Mononuclear cell (primary cell): ENCODE measurements around the gene MYOG. TPM values are rescaled to one million over a fixed set of nuclear protein-coding genes. Genes with fewer than 3 reads are reported as not detected.

Experiments
- H3K27me3 ChIP-seq: 2 replicates; pipeline ENCODE4 v1.6.0; 2011; ENCODE audit warnings: low read length, control low read depth; ENCODE audit not compliant: insufficient read depth
- H3K4me1 ChIP-seq: 2 replicates; pipeline ENCODE4 v1.5.1; 2011; ENCODE audit warnings: mild to moderate bottlenecking, low read length, control low read depth; ENCODE audit not compliant: insufficient read depth
- H3K4me3 ChIP-seq: 2 replicates; pipeline ENCODE4 v1.5.1; 2011; ENCODE audit warnings: mild to moderate bottlenecking, low read length, moderate library complexity
- H3K9me3 ChIP-seq: 2 replicates; pipeline ENCODE4 v1.5.1; 2011; ENCODE audit warnings: low read depth, mild to moderate bottlenecking, control low read depth, low read length
- total RNA-seq: library from RNA; depleted of rRNA; stranded (reverse); fragments of >200 nt; gene quantifications from one replicate; pipeline ENCODE4 v1.2.3, GENCODE V29; 2012

MYOG gene
- total RNA-seq, 1 donor, result not detected

GRCh38 chr1:203100516-203100869 lies 14.7 kb upstream of the MYOG start:
- Histone ChIP-seq H3K4me3 (no peak overlapping the region), H3K27me3 (peaks cover 9% of the 10 kb centered on the region), H3K9me3 (peaks cover 18% of the 10 kb centered on the region), H3K4me1 (no peaks in the 10 kb centered on the region)

GRCh38 chr1:203099805-203100515 lies 14.1 kb upstream of the MYOG start:
- no peaks in the 10 kb centered on the region for H3K4me1 ChIP-seq

GRCh38 chr1:203098914-203099520 lies 13.2 kb upstream of the MYOG start:
- Histone ChIP-seq H3K9me3 (peaks cover 19% of the 10 kb centered on the region), H3K27me3 (peaks cover 4% of the 10 kb centered on the region), H3K4me1 (no peaks in the 10 kb centered on the region), H3K4me3 (no peak overlapping the region)

More at GRCh38 chr1:203099805-203100515, 14.1 kb upstream of the MYOG start:
- Histone ChIP-seq H3K9me3 (peaks cover 18% of the 10 kb centered on the region), H3K27me3 (peaks cover 6% of the 10 kb centered on the region), H3K4me3 (no peak overlapping the region)

DNA sequence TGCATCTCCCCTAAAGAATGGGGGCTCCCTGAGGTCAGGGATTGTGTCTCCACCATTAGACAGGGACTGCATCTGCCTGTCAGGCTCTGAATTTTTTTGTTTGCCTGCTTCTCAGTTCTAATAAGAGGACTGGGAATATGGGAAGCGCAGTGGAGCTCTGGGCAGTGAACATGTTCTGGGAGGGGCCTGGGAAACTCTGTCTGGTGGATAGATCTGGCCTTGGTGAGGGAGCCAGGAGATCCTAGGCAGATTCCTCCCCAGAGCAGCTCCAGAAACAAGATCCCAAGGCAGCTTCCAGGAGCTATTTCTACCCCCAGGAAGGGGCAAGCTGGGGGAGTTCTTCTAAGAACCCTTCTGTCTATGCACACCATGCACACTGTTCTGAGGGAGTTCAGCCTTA lies 12.6 kb upstream of the MYOG start:
- Histone ChIP-seq H3K4me1 (no peaks in the 10 kb centered on the region), H3K9me3 (peaks cover 19% of the 10 kb centered on the region), H3K4me3 (no peak overlapping the region), H3K27me3 (peaks cover 6% of the 10 kb centered on the region)

- Histone ChIP-seq H3K27me3 (peaks cover 9% of the 10 kb centered on the region), H3K4me1 (no peaks in the 10 kb centered on the region), H3K9me3 (peaks cover 19% of the 10 kb centered on the region), H3K4me3 (no peak overlapping the region)
Observed at GRCh38 chr1:203097001-203097400, 11.2 kb upstream of the MYOG start.

GRCh38 chr1:203096566-203096965 lies 10.8 kb upstream of the MYOG start:
- no peak overlapping the region for H3K4me3 ChIP-seq
- H3K4me1 ChIP-seq, result no peaks in the 10 kb centered on the region
- H3K9me3 ChIP-seq, result peaks cover 19% of the 10 kb centered on the region
- H3K27me3 ChIP-seq, result peaks cover 9% of the 10 kb centered on the region

GRCh38 chr1:203095061-203095690 lies 9.4 kb upstream of the MYOG start:
- Histone ChIP-seq H3K4me1 (no peaks in the 10 kb centered on the region), H3K4me3 (no peak overlapping the region), H3K9me3 (peaks cover 19% of the 10 kb centered on the region), H3K27me3 (peaks cover 9% of the 10 kb centered on the region)

- Histone ChIP-seq H3K4me3 (no peak overlapping the region), H3K27me3 (peaks cover 8% of the 10 kb centered on the region), H3K4me1 (no peaks in the 10 kb centered on the region), H3K9me3 (peaks cover 19% of the 10 kb centered on the region)
Observed at GRCh38 chr1:203093754-203094410, 8.1 kb upstream of the MYOG start.

DNA sequence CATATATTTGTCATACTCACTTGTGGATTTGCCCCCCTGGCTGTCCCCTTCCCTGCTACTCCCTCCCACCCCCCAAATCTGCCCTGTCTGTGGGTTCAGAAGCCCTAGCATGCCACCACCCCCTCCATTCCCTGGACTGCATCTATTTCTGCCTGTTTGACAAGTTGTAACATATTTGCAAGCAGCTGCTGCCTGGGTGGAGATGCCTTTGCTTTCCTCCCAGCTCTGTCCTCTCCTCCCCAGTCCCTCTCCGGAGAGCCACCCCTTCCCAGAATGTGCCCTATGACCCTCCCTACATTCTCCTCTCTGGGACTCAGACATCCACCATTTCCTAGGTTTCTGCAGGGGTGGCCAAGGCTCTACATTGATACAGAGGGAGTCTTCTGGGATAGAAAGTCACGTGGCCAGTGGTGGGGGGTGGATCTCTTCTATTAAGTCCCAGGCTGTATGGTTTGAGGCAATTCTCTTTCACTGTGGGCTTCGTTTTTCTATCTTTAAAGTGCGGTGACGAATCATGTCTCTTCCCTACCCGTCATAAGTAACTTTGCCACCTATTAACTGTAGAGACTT lies 6.0 kb upstream of the MYOG start:
- no peaks in the 10 kb centered on the region for H3K4me1 ChIP-seq
- no peak overlapping the region for H3K4me3 ChIP-seq
- peaks cover 5% of the 10 kb centered on the region for H3K27me3 ChIP-seq
- peaks cover 19% of the 10 kb centered on the region for H3K9me3 ChIP-seq

- peaks cover 18% of the 10 kb centered on the region for H3K9me3 ChIP-seq
- H3K27me3 ChIP-seq, result peaks cover 5% of the 10 kb centered on the region
- H3K4me1 ChIP-seq, result no peaks in the 10 kb centered on the region
- no peak overlapping the region for H3K4me3 ChIP-seq
Observed at GRCh38 chr1:203091199-203091477, 5.3 kb upstream of the MYOG start.

GRCh38 chr1:203090421-203091198 lies 4.8 kb upstream of the MYOG start:
- H3K4me1 ChIP-seq, result no peaks in the 10 kb centered on the region
- H3K4me3 ChIP-seq, result no peak overlapping the region
- H3K27me3 ChIP-seq, result peaks cover 5% of the 10 kb centered on the region
- peaks cover 12% of the 10 kb centered on the region for H3K9me3 ChIP-seq

DNA sequence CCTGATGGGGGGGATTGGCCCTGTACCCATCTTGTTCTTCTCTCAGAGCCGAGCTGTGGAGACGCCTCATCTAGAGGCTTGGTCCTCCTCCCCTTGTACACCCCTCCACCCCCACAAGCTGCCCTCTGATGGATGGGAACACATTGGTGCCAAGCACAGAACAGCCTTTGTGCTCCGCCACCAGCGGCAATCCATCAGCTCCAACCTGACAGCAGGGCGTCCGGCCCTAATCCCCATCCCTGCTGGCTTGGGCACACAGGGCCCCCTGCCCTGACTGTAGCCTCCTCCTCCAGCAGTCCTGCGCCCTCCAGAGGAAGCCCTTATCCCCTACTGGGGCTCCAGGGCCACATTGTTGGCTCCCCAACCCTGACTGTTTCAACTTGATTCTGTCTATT lies 3.8 kb upstream of the MYOG start:
- Histone ChIP-seq H3K4me1 (no peaks in the 10 kb centered on the region), H3K4me3 (no peak overlapping the region), H3K27me3 (peaks cover 5% of the 10 kb centered on the region), H3K9me3 (peaks cover 3% of the 10 kb centered on the region)

DNA sequence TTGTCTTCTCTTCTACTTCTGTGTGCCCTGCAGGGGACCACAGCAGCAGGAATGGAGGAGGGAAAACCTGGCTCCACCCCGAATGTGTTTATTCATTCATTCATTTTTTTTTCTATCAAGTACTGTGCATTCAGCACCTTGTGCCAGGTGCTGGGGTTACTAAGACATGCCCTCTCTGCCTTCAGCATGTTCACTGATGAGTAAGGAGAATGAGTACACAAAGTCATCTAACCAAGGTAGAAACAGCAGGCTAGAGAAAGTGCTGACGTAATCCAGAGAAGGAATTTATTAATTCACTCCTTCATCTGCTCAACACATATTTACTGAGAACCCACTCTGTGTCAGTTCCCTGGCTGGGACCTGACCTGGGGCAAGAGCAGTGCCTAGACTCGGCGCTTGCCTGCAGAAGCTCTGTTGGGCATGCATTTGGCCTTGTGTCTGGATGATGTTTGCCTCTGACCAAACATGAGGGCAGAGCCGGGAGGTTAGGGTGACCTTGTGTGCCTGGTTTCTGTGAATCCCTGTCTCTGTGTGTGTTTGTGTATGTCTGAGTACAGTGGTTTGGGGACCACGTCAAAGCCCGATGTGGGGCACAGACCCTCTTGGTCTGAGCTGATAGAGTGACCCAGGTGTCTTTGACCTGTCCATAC lies 3.3 kb upstream of the MYOG start:
- Histone ChIP-seq H3K27me3 (peaks cover 5% of the 10 kb centered on the region), H3K9me3 (no peaks in the 10 kb centered on the region), H3K4me1 (no peaks in the 10 kb centered on the region), H3K4me3 (no peak overlapping the region)

DNA sequence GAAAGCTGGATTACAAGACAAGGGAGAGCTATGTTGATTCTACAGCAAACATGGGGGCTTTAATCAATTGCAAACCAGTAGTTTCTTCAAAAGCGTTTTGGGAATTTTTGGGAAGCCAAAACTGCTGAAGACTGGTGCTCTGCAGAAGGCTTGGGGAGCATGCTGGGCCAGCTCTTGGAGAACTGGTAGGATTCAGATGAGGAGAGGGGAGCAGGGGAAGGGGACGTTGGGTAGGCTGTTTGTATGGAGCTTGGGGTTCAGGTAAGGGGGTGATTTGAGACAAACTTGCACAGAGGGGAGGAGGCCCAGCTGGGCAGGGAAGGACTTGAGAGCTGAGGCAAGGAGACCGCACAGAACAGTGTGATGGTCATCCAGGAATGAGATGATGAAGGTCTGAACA lies 2.6 kb upstream of the MYOG start:
- no peaks in the 10 kb centered on the region for H3K9me3 ChIP-seq
- no peak overlapping the region for H3K4me3 ChIP-seq
- peaks cover 2% of the 10 kb centered on the region for H3K27me3 ChIP-seq
- no peaks in the 10 kb centered on the region for H3K4me1 ChIP-seq
